ENCODE results near the gene SLFNL1. TPM values are rescaled to one million over a fixed set of nuclear protein-coding genes. Genes with fewer than 3 reads are reported as not detected.

The SLFNL1 gene
- total RNA-seq, 4 donors from 2014 or later, result 0.85 to 1.6 (median 0.88) TPM; not detected in 1

DNA sequence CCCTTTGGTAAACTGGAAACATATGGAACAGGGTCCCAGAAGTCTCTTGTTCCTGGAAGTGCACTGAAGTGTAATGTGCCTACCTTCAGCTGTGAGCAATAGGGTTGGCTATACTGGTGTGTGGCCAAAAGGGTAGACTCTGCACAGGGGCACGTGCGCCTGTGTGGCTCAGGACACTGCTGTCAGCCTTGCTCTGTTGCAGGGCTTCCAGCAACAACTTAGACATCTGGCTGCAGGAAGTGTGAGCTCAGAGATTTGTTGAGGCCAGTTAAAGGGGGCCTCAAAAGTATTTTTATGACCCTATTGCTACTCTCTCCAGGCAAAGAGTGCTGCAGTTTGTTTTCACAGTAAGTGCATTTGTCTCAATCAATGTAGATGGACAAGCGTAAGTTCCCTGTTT, 34.6 kb downstream of the SLFNL1 start:
- no peaks in the 10 kb centered on the region for H3K27me3 ChIP-seq
- H3K27ac ChIP-seq, result peak overlapping the region in 2 of 4 donors; percentile 55 to 75
- peaks cover 0 to 4% (median 0%) of the 10 kb centered on the region in 4 donors for H3K4me1 ChIP-seq
- DNase-seq, result no peak
- TF ChIP-seq, protein P1, sequence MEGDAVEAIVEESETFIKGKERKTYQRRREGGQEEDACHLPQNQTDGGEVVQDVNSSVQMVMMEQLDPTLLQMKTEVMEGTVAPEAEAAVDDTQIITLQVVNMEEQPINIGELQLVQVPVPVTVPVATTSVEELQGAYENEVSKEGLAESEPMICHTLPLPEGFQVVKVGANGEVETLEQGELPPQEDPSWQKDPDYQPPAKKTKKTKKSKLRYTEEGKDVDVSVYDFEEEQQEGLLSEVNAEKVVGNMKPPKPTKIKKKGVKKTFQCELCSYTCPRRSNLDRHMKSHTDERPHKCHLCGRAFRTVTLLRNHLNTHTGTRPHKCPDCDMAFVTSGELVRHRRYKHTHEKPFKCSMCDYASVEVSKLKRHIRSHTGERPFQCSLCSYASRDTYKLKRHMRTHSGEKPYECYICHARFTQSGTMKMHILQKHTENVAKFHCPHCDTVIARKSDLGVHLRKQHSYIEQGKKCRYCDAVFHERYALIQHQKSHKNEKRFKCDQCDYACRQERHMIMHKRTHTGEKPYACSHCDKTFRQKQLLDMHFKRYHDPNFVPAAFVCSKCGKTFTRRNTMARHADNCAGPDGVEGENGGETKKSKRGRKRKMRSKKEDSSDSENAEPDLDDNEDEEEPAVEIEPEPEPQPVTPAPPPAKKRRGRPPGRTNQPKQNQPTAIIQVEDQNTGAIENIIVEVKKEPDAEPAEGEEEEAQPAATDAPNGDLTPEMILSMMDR (IDR thresholded peaks at IDR 0.05), result no peak
- TF ChIP-seq POLR2A (IDR thresholded peaks at IDR 0.05), result no peak
- peaks cover 0 to 50% (median 0%) of the 10 kb centered on the region in 3 donors for H3K36me3 ChIP-seq
- H3K9me3 ChIP-seq, result no peaks in the 10 kb centered on the region
- no peak overlapping the region for H3K4me3 ChIP-seq

DNA sequence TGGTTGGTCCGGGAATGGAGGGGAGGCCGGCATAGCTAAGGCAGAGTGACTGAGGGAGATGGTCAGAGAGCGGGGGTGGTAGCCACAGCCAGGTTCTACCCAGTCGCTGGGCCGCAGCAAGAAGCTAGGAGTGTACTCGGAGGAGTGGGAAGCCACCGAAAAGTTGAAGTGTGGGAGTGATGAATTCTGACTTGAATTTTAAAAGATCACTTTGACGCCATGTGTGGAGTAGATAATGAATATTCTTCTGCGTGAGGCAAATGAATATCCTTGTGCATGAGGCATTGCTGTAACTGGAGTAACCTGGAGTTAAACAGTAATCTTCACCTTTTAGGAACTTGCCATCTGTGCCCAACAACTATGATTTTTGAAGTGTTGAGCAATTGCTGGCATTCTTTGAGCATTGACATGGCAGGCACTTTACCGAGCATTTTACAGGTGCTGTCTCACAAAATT, 35.2 kb downstream of the SLFNL1 start:
- Histone ChIP-seq H3K36me3 (peaks cover 0 to 44% (median 0%) of the 10 kb centered on the region in 3 donors), H3K27me3 (no peaks in the 10 kb centered on the region), H3K4me3 (no peak overlapping the region), H3K9me3 (no peaks in the 10 kb centered on the region), H3K27ac (peak overlapping the region in 2 of 4 donors; percentile 55 to 75), H3K4me1 (peaks cover 0 to 4% (median 2%) of the 10 kb centered on the region in 4 donors)
- TF ChIP-seq, protein P1 (IDR thresholded peaks at IDR 0.05), result no peak
- TF ChIP-seq POLR2A (IDR thresholded peaks at IDR 0.05), result no peak
- DNase-seq, result no peak

DNA sequence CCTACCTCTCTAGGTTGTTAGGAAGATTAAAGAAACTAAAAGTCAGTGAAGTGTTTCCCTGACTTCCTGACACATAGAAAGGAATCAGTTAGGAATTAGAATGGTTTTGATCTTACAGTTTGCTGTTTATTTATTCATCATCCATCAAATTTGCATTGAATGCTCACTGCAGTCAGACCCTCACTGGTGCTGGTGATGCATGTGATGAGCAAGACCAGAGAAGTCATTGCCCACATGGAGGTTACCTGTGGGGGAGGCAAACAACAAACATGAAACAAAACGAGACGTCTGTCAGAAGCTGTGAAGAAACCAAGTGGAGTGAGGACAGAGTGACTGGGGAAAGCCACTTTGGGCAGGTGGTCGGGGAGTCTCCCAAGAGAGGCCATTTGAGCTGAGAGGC, 35.6 kb downstream of the SLFNL1 start:
- H3K27ac ChIP-seq, result peak overlapping the region in 1 of 4 donors; percentile 75

DNA sequence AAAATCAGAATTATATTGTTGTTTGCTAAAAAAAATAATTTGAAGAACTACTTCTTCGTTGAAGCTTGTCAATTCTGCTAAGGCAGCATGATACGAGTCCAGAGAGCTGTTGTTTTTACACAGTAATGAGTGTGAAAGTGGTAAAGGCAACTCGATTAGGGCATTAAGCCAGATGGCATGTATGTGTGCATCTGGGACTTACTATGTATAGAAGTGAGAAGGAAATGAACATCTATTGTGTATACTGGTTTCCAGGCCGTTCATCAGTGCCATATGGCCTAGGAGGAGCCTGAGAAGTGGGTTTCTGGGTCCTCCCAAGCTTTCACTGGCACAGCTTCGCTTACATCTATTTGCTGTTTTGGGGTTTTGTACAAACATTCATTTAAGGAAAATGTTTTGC, 36.4 kb downstream of the SLFNL1 start:
- H3K27ac ChIP-seq, result no peak overlapping the region
- no peaks in the 10 kb centered on the region for H3K27me3 ChIP-seq
- no peaks in the 10 kb centered on the region for H3K9me3 ChIP-seq
- peaks cover 0 to 35% (median 0%) of the 10 kb centered on the region in 3 donors for H3K36me3 ChIP-seq
- DNase-seq, result no peak
- peaks cover 0 to 13% (median 4%) of the 10 kb centered on the region in 4 donors for H3K4me1 ChIP-seq
- H3K4me3 ChIP-seq, result no peak overlapping the region
- TF ChIP-seq, protein P1 (IDR thresholded peaks at IDR 0.05), result no peak
- TF ChIP-seq POLR2A (IDR thresholded peaks at IDR 0.05), result no peak

More for the DNA sequence above, 35.6 kb downstream of the SLFNL1 start:
- TF ChIP-seq POLR2A (IDR thresholded peaks at IDR 0.05), result no peak
- no peak for DNase-seq
- H3K4me1 ChIP-seq, result peaks cover 0 to 9% (median 2%) of the 10 kb centered on the region in 4 donors
- peaks cover 0 to 42% (median 0%) of the 10 kb centered on the region in 3 donors for H3K36me3 ChIP-seq
- no peaks in the 10 kb centered on the region for H3K27me3 ChIP-seq
- H3K4me3 ChIP-seq, result no peak overlapping the region
- H3K9me3 ChIP-seq, result no peaks in the 10 kb centered on the region

DNA sequence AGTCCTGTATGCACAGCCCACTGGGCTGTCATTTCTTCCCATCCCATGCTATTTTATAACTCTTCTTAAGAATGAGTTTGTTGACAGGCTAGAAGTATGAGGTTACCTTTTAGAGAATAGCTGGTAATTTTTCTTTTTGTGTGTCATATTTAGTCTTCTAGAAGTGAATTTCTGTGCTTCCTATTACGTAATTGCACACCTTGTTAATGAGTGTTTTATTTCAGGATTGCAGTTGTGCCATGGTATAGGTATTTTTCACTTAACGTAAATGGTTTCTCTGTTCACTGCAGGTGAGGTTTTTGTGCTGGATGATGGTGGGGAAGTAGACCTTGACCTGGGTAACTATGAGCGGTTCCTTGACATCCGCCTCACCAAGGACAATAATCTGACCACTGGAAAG, 37.0 kb downstream of the SLFNL1 start:
- Histone ChIP-seq H3K27ac (no peak overlapping the region), H3K27me3 (no peaks in the 10 kb centered on the region), H3K4me3 (no peak overlapping the region), H3K9me3 (no peaks in the 10 kb centered on the region), H3K4me1 (peaks cover 0 to 13% (median 4%) of the 10 kb centered on the region in 4 donors), H3K36me3 (peaks cover 0 to 30% (median 0%) of the 10 kb centered on the region in 3 donors)
- TF ChIP-seq, protein P1 (IDR thresholded peaks at IDR 0.05), result no peak
- no peak for TF ChIP-seq POLR2A (IDR thresholded peaks at IDR 0.05)
- no peak for DNase-seq

DNA sequence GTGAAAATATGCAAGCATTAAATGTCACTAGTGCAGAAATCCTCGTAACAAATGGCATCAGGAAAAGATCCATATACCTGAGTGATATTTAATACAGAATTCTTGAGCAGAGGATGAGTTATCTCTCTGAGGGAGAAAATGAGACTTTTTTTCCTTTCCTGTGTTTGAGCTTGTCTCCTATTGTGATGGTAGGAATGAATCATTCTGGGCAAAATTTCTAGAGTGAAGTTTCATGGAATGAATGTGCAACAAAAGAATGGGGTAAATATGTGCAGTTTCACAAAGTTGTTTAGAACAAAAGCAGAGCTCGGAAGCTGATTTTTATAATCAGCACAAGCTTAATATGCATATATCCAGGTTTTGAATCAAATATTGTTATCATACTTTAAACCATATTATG, 37.5 kb downstream of the SLFNL1 start:
- no peak overlapping the region for H3K27ac ChIP-seq
- peaks cover 0 to 13% (median 5%) of the 10 kb centered on the region in 4 donors for H3K4me1 ChIP-seq
- no peak overlapping the region for H3K4me3 ChIP-seq
- no peak for TF ChIP-seq POLR2A (IDR thresholded peaks at IDR 0.05)
- TF ChIP-seq, protein P1 (IDR thresholded peaks at IDR 0.05), result no peak
- peaks cover 0 to 25% (median 0%) of the 10 kb centered on the region in 3 donors for H3K36me3 ChIP-seq
- DNase-seq, result no peak
- no peaks in the 10 kb centered on the region for H3K27me3 ChIP-seq
- no peaks in the 10 kb centered on the region for H3K9me3 ChIP-seq
